GM10266 (cell line): ENCODE data around the gene POM121L12.

Experiments used
- DNase-seq: peaks from one replicate; pipeline ENCODE4 v3.0.0; 2012; ENCODE audit errors: extremely low spot score
- TF ChIP-seq, protein P1 (sequence below): IDR thresholded peaks from 2 replicates; pipeline ENCODE4 v1.5.1; 2012; ENCODE audit warnings: mild to moderate bottlenecking, low read depth; ENCODE audit not compliant: control insufficient read depth, insufficient read depth; ENCODE audit errors: missing control alignments

Gene POM121L12

GRCh38 chr7:53035499-53036412 is at the start of gene POM121L12:
TSS of gene POM121L12 (plus strand) at chr7:53035633. CDS start at chr7:53035672, 39 bp downstream.
- TF ChIP-seq, protein P1, sequence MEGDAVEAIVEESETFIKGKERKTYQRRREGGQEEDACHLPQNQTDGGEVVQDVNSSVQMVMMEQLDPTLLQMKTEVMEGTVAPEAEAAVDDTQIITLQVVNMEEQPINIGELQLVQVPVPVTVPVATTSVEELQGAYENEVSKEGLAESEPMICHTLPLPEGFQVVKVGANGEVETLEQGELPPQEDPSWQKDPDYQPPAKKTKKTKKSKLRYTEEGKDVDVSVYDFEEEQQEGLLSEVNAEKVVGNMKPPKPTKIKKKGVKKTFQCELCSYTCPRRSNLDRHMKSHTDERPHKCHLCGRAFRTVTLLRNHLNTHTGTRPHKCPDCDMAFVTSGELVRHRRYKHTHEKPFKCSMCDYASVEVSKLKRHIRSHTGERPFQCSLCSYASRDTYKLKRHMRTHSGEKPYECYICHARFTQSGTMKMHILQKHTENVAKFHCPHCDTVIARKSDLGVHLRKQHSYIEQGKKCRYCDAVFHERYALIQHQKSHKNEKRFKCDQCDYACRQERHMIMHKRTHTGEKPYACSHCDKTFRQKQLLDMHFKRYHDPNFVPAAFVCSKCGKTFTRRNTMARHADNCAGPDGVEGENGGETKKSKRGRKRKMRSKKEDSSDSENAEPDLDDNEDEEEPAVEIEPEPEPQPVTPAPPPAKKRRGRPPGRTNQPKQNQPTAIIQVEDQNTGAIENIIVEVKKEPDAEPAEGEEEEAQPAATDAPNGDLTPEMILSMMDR: no peak
- DNase-seq: no peak

DNA sequence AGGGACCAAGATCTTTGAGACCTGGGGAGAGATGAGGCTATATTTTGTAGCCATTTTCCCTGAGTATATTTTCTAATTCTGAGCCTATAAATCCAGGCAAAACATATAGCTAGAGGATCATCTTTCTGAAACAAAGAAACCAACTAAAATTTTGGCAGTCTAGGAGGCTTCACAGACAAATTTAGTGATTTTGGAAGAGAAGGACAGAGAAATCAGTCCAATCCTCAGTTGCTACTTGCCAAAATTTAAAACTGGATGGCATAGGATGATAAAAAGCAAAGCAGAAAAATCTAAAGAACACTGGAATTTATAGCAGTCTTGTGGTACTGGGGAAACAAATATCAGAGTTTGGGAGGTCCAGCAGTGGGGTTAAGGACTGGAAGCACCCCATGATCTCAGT is 43.4 kb upstream of the POM121L12 start:
- TF ChIP-seq, protein P1: no peak
- no peak for DNase-seq

GRCh38 chr7:52992479-52993162 is 42.8 kb upstream of the POM121L12 start:
- DNase-seq: no peak
- TF ChIP-seq, protein P1: no peak

GRCh38 chr7:52995676-52996075 is 39.8 kb upstream of the POM121L12 start:
- TF ChIP-seq, protein P1: no peak
- DNase-seq: no peak

GRCh38 chr7:53001221-53001620 is 34.2 kb upstream of the POM121L12 start:
- no peak for DNase-seq
- TF ChIP-seq, protein P1: no peak

DNA sequence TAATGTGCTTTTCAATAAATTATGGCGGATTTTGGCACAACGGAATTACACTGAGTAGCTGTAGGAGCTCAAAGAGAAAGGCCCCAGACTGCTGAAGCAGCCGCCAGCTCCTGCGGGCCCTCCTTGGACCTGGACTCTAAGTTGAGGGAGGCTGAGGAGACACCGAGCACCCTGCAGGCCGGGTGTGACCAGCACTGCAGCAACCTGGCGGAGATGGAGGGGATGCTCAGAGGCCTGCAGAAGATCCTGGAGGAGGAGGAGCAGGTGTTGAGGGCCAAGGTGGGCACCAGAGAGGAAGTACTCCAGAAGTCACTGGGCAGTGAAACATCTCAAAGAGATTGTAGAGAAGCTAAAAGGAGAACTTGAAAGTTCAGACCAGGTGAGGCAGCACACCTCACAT is 33.0 kb upstream of the POM121L12 start:
- DNase-seq: no peak
- TF ChIP-seq, protein P1: no peak
